Tibial nerve (tissue), 4 donors: ENCODE data around the gene RRP36.

Experiments used
- EP300 ChIP-seq, 2 donors: sonication (generic); formaldehyde crosslinking; IDR thresholded peaks; one replicate each; pipeline ENCODE4 v1.6.1; 2017; ENCODE audit warnings: antibody characterized with exemption in 2 of 2, mild to moderate bottlenecking in 1 of 2
- POLR2A ChIP-seq, 2 donors: fragments of 450-650 bp; IDR thresholded peaks; one replicate each; pipeline ENCODE4 v1.6.1; 2017; ENCODE audit warnings: antibody characterized with exemption in 2 of 2, mild to moderate bottlenecking in 2 of 2, moderate library complexity in 2 of 2
- TF ChIP-seq, protein P1 (sequence below), 5 experiments: fragments of 200-600 bp in 3 of 5; fragments of 450-650 bp in 2 of 5; sonication (generic) in 3 of 5; IDR thresholded peaks; one replicate each; pipeline ENCODE4 v1.5.1; 2016 to 2019; ENCODE audit warnings: antibody characterized with exemption in 5 of 5, mild to moderate bottlenecking in 3 of 5, moderate library complexity in 2 of 5

GRCh38 chr6:43043310-43043709 lies 21.9 kb downstream of the RRP36 start:
- TF ChIP-seq POLR2A (IDR thresholded peaks at IDR 0.05), result no peak
- TF ChIP-seq, protein P1, sequence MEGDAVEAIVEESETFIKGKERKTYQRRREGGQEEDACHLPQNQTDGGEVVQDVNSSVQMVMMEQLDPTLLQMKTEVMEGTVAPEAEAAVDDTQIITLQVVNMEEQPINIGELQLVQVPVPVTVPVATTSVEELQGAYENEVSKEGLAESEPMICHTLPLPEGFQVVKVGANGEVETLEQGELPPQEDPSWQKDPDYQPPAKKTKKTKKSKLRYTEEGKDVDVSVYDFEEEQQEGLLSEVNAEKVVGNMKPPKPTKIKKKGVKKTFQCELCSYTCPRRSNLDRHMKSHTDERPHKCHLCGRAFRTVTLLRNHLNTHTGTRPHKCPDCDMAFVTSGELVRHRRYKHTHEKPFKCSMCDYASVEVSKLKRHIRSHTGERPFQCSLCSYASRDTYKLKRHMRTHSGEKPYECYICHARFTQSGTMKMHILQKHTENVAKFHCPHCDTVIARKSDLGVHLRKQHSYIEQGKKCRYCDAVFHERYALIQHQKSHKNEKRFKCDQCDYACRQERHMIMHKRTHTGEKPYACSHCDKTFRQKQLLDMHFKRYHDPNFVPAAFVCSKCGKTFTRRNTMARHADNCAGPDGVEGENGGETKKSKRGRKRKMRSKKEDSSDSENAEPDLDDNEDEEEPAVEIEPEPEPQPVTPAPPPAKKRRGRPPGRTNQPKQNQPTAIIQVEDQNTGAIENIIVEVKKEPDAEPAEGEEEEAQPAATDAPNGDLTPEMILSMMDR (IDR thresholded peaks at IDR 0.05), result no peak
- TF ChIP-seq EP300 (IDR thresholded peaks at IDR 0.05), result no peak
